Keratinocyte (primary cell): Measurements from ENCODE around the gene KRTAP25-1.

Experiments
- EZH2 ChIP-seq: IDR thresholded peaks from one replicate; pipeline ENCODE4 v1.6.1; 2012; ENCODE audit warnings: inconsistent platforms, mild to moderate bottlenecking, low read length, moderate library complexity
- TF ChIP-seq, protein P1 (sequence below), 3 experiments: IDR thresholded peaks in 1 of 3; conservative IDR thresholded peaks in 1 of 3; optimal IDR thresholded peaks in 1 of 3; 2 replicates in 2 of 3; 3 replicates in 1 of 3; pipeline versions ENCODE3 to v1.5.1; 2011; ENCODE audit warnings: low read length in 3 of 3, mild to moderate bottlenecking in 3 of 3, moderate library complexity in 2 of 3, control low read depth in 1 of 3, inconsistent platforms in 1 of 3; ENCODE audit not compliant: insufficient read depth in 2 of 3; ENCODE audit errors: extremely low read depth in 1 of 3

- no peak for TF ChIP-seq EZH2
- TF ChIP-seq, protein P1, sequence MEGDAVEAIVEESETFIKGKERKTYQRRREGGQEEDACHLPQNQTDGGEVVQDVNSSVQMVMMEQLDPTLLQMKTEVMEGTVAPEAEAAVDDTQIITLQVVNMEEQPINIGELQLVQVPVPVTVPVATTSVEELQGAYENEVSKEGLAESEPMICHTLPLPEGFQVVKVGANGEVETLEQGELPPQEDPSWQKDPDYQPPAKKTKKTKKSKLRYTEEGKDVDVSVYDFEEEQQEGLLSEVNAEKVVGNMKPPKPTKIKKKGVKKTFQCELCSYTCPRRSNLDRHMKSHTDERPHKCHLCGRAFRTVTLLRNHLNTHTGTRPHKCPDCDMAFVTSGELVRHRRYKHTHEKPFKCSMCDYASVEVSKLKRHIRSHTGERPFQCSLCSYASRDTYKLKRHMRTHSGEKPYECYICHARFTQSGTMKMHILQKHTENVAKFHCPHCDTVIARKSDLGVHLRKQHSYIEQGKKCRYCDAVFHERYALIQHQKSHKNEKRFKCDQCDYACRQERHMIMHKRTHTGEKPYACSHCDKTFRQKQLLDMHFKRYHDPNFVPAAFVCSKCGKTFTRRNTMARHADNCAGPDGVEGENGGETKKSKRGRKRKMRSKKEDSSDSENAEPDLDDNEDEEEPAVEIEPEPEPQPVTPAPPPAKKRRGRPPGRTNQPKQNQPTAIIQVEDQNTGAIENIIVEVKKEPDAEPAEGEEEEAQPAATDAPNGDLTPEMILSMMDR (optimal IDR thresholded peaks at IDR 0.05 in 1 of 3, IDR thresholded peaks at IDR 0.05 in 1 of 3, conservative IDR thresholded peaks at IDR 0.05 in 1 of 3; ENCODE audit: extremely low read depth in 1 of 3, insufficient read depth in 2 of 3, low read length in 3 of 3) = no peak
Measured at GRCh38 chr21:30251781-30252180, 37.5 kb downstream of the KRTAP25-1 start.
